ENCODE data around the gene FAAH2. TPM values are rescaled to one million over a fixed set of nuclear protein-coding genes. Genes with fewer than 3 reads are reported as not detected.

Gene FAAH2
- total and polyA plus RNA-seq, 2 donors (not counting 3 experiments of a cell fraction or from before 2014, with no cell fraction given) = 0.06 to 0.15 TPM

- no peak for DNase-seq (ENCODE audit: low read depth, low spot score)
- CTCF ChIA-PET = interaction anchor here (0.8 to 1.0 kb wide), 3 partner anchors 7 to 137 kb away, joined by 3 to 4 read pairs (median 3); no protein-coding TSS in a partner anchor
These were observed 159.3 kb downstream of the FAAH2 start for GRCh38 chrX:57445832-57446231.

More at GRCh38 chrX:57445832-57446231, 159.3 kb downstream of the FAAH2 start:
- no TSS peak for BruUV-seq (replicated peaks)
- dilution Hi-C loops (cut with MboI; ENCODE audit: extremely low pct_ligation_motif_present, low sequenced_read_pairs) (no loop called here), intact Hi-C loops (cut with micrococcal nuclease) (no loop called here)
- Histone ChIP-seq H3K9ac (replicated peaks; ENCODE audit: extremely low read depth, insufficient read depth, low read length) (no peak overlapping the region), H2AFZ (ENCODE audit: low read depth, low read length) (no peak overlapping the region), H3K9me1 (replicated peaks; ENCODE audit: control insufficient read depth, extremely low read depth, insufficient read depth, low read length) (no peaks in the 10 kb centered on the region), H3K79me2 (ENCODE audit: control insufficient read depth, insufficient read depth, low read length) (no peaks in the 10 kb centered on the region), H4K20me1 (replicated peaks; ENCODE audit: control insufficient read depth, extremely low read depth, insufficient read depth, low read length) (no peaks in the 10 kb centered on the region), H3K36me3 (ENCODE audit: control insufficient read depth in 2 of 2, extremely low read depth in 1 of 2, insufficient read depth in 2 of 2, low read length in 2 of 2) (no peaks in the 10 kb centered on the region), H3K27ac (ENCODE audit: insufficient read depth, low read depth, low read length) (no peak overlapping the region), H3K4me3 (replicated peaks in 1 of 3; ENCODE audit: insufficient read depth in 1 of 3, low read depth in 1 of 3, low read length in 3 of 3) (no peak overlapping the region), H3K9me3 (replicated peaks; ENCODE audit: control insufficient read depth, insufficient read depth, low read length) (no peaks in the 10 kb centered on the region), H3K4me1 (ENCODE audit: control insufficient read depth, extremely low read depth, insufficient read depth, low read length) (peaks cover 15% of the 10 kb centered on the region), H3K4me2 (ENCODE audit: insufficient read depth, low read length) (no peak overlapping the region), H3K27me3 (ENCODE audit: control insufficient read depth in 2 of 2, insufficient read depth in 2 of 2, low read length in 2 of 2) (no peaks in the 10 kb centered on the region)
- no peak for FAIRE-seq
- POLR2A ChIA-PET = no interaction called here
- no peak for TF ChIP-seq GATA2 (IDR thresholded peaks at IDR 0.05; ENCODE audit: insufficient read depth, insufficient read length, low read depth, low read length)
- TF ChIP-seq POLR2A (IDR thresholded peaks at IDR 0.05; ENCODE audit: low read depth, low read length) = no peak
- no peak for TF ChIP-seq MYC (IDR thresholded peaks at IDR 0.05; ENCODE audit: low read depth, low read length)
- no peak for TF ChIP-seq POLR2AphosphoS5 (IDR thresholded peaks at IDR 0.05; ENCODE audit: insufficient read depth, low read depth, low read length)
- no peak for TF ChIP-seq CTCF (IDR thresholded peaks at IDR 0.05; ENCODE audit: extremely low read depth in 1 of 2, insufficient read depth in 1 of 2, low read depth in 1 of 2, low read length in 2 of 2)
- no peak for TF ChIP-seq MAX (IDR thresholded peaks at IDR 0.05; ENCODE audit: insufficient read depth, insufficient read length)
- TF ChIP-seq JUN (IDR thresholded peaks at IDR 0.05; ENCODE audit: borderline replicate concordance, insufficient read depth, insufficient read length, low read depth) = no peak
- TF ChIP-seq EZH2 (IDR thresholded peaks at IDR 0.05; ENCODE audit: borderline replicate concordance, low read depth, low read length, severe bottlenecking) = no peak
- no peak for TF ChIP-seq FOS (IDR thresholded peaks at IDR 0.05; ENCODE audit: borderline replicate concordance, insufficient read depth, low read length)

Measured in endothelial cell of umbilical vein (primary cell).